ENCODE data around the gene C1orf87.

- TF ChIP-seq GATA3 (IDR thresholded peaks at IDR 0.05; ENCODE audit: low read depth, low read length) (no peak), GATA2 (IDR thresholded peaks at IDR 0.05; ENCODE audit: low read depth, low read length) (no peak)
These were observed 79.0 kb downstream of the C1orf87 start for GRCh38 chr1:59994302-59995198.

All from SH-SY5Y (cell line).